GM23248 (cell line): ENCODE results near the gene WDR48. TPM values are rescaled to one million over a fixed set of nuclear protein-coding genes. Genes with fewer than 3 reads are reported as not detected.

ENCODE experiments used
- DNase-seq: peaks from one replicate; pipeline ENCODE4 v3.0.0-alpha.2; 2015
- H2AFZ ChIP-seq: fragments of 200-600 bp; sonication (generic); 2 replicates; pipeline ENCODE4 v1.6.1; 2016; ENCODE audit warnings: antibody characterized with exemption
- H3F3A ChIP-seq: fragments of 200-600 bp; sonication (generic); 2 replicates; pipeline ENCODE4 v1.6.1; 2016; ENCODE audit warnings: mild to moderate bottlenecking, antibody characterized with exemption, mixed run types; ENCODE audit not compliant: insufficient read depth
- H3K27ac ChIP-seq: fragments of 200-600 bp; sonication (generic); 2 replicates; pipeline ENCODE4 v1.5.1; 2016; ENCODE audit warnings: mild to moderate bottlenecking
- H3K27me3 ChIP-seq: fragments of 200-600 bp; sonication (generic); replicated peaks from 2 replicates; pipeline ENCODE4 v1.6.1; 2016; ENCODE audit warnings: mild to moderate bottlenecking; ENCODE audit not compliant: insufficient read depth
- H3K36me3 ChIP-seq: fragments of 200-600 bp; sonication (generic); 2 replicates; pipeline ENCODE4 v1.6.1; 2016; ENCODE audit warnings: low read depth, mild to moderate bottlenecking
- H3K4me1 ChIP-seq: fragments of 200-600 bp; sonication (generic); 2 replicates; pipeline ENCODE4 v1.6.1; 2016; ENCODE audit warnings: mild to moderate bottlenecking; ENCODE audit not compliant: insufficient read depth
- H3K4me2 ChIP-seq: fragments of 200-600 bp; sonication (generic); one replicate; pipeline ENCODE4 v1.6.1; 2016; ENCODE audit warnings: mild to moderate bottlenecking; ENCODE audit not compliant: unreplicated experiment
- H3K4me3 ChIP-seq: fragments of 200-600 bp; sonication (generic); 2 replicates; pipeline ENCODE4 v1.5.1; 2016; ENCODE audit warnings: mild to moderate bottlenecking
- H3K79me2 ChIP-seq: fragments of 200-600 bp; sonication (generic); 2 replicates; pipeline ENCODE4 v1.6.1; 2016; ENCODE audit warnings: mild to moderate bottlenecking; ENCODE audit not compliant: insufficient read depth
- H3K9ac ChIP-seq: fragments of 200-600 bp; sonication (generic); 2 replicates; pipeline ENCODE4 v1.6.1; 2016; ENCODE audit warnings: mild to moderate bottlenecking
- H3K9me2 ChIP-seq: fragments of 200-600 bp; sonication (generic); 2 replicates; pipeline ENCODE4 v1.6.1; 2016; ENCODE audit warnings: mixed run types, mild to moderate bottlenecking, moderate library complexity; ENCODE audit not compliant: insufficient read depth
- H3K9me3 ChIP-seq: fragments of 200-600 bp; sonication (generic); one replicate; pipeline ENCODE4 v1.6.1; 2017; ENCODE audit warnings: low read depth
- H4K20me1 ChIP-seq: fragments of 200-600 bp; sonication (generic); 2 replicates; pipeline ENCODE4 v1.6.0; 2016; ENCODE audit not compliant: insufficient read depth
- EZH2 ChIP-seq: fragments of 200-600 bp; sonication (generic); IDR thresholded peaks from 2 replicates; pipeline ENCODE4 v1.6.1; 2018; ENCODE audit warnings: antibody characterized with exemption, mild to moderate bottlenecking; ENCODE audit not compliant: insufficient read depth, poor library complexity, severe bottlenecking
- EZH2phosphoT487 ChIP-seq: fragments of 200-600 bp; sonication (generic); IDR thresholded peaks from 2 replicates; pipeline ENCODE4 v1.6.1; 2018; ENCODE audit warnings: antibody characterized with exemption, moderate library complexity, mild to moderate bottlenecking, low read depth; ENCODE audit not compliant: insufficient read depth
- WGBS, 2 experiments: methylation state at CpG; one replicate each; pipeline ENCODE4 v1.1.6; 2015 to 2017; ENCODE audit warnings: low lambda C conversion rate in 2 of 2, low coverage in 1 of 2; ENCODE audit errors: missing lambda C conversion rate in 2 of 2; 5-methylcytosine and 5-hydroxymethylcytosine counted together
- in situ Hi-C: fragments of 300-500 bp; cut with MboI; formaldehyde crosslinking; loops from 2 replicates; pipeline ENCODE4 v1.15.0; 2020
- polyA plus RNA-seq: library from polyadenylated mRNA; unstranded; fragments of >200 nt; fragmentation: Nextera tagmentation; extraction: Ambion mirVana; gene quantifications from 2 replicates; pipeline ENCODE4 v1.2.1, GENCODE V29; 2016
- total RNA-seq: library from RNA; depleted of rRNA; stranded (reverse); fragments of >200 nt; shearing (Covaris generic); gene quantifications from 2 replicates; pipeline ENCODE4 v1.2.3, GENCODE V29; 2014

The WDR48 gene
- total and polyA plus RNA-seq, 2 experiments from 2014 or later, result 25.7 to 29.7 TPM

DNA sequence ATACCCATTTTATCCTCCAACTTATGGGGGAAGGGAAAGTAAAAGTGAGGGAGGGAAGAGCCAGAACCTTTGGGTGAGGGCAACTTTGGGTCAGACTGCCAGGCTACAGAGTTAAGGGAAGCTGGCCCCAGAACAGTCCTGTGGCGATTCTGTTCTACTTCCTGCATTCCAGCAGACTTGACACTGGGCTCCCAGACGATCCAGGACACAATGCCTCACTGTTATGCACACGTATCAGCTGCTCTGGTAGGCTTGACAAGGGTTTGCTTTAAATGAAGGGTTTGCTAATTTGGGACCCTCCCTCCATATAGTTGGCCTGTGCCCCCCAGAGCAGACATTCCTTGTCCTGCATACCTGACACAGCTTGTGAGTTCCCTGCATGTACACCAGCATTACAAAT is 45.0 kb downstream of the WDR48 start:
- peak; percentile 58 for DNase-seq
- H3K27me3 ChIP-seq, result no peaks in the 10 kb centered on the region
- H3F3A ChIP-seq, result peaks cover 14% of the 10 kb centered on the region
- H2AFZ ChIP-seq, result no peak overlapping the region
- peaks cover 14% of the 10 kb centered on the region; the same call in 1 of the 2 replicates for H3K79me2 ChIP-seq
- no peaks in the 10 kb centered on the region for H3K9me3 ChIP-seq
- H3K36me3 ChIP-seq, result peaks cover 31% of the 10 kb centered on the region
- 21 to 28% methylated on average over 3 of the region's 3 CpGs for WGBS, 2 experiments
- no peaks in the 10 kb centered on the region for H3K9me2 ChIP-seq
- no peak for TF ChIP-seq EZH2phosphoT487
- TF ChIP-seq EZH2, result no peak
- in situ Hi-C loops, result loop anchor here (10.0 kb wide), 1 partner anchor 188 kb away; the partner anchor contains the start of gene CX3CR1
- peaks cover 10% of the 10 kb centered on the region; the same call in 1 of the 2 replicates for H3K4me1 ChIP-seq
- no peak overlapping the region for H3K4me2 ChIP-seq
- H3K27ac ChIP-seq, result no peak overlapping the region; the same call in 1 of the 2 replicates
- no peak overlapping the region; the same call in 1 of the 2 replicates for H3K9ac ChIP-seq
- H3K4me3 ChIP-seq, result no peak overlapping the region
- H4K20me1 ChIP-seq, result 0 out of 2 replicates have a peak, but pooled peaks cover 3% of the 10 kb centered on the region

DNA sequence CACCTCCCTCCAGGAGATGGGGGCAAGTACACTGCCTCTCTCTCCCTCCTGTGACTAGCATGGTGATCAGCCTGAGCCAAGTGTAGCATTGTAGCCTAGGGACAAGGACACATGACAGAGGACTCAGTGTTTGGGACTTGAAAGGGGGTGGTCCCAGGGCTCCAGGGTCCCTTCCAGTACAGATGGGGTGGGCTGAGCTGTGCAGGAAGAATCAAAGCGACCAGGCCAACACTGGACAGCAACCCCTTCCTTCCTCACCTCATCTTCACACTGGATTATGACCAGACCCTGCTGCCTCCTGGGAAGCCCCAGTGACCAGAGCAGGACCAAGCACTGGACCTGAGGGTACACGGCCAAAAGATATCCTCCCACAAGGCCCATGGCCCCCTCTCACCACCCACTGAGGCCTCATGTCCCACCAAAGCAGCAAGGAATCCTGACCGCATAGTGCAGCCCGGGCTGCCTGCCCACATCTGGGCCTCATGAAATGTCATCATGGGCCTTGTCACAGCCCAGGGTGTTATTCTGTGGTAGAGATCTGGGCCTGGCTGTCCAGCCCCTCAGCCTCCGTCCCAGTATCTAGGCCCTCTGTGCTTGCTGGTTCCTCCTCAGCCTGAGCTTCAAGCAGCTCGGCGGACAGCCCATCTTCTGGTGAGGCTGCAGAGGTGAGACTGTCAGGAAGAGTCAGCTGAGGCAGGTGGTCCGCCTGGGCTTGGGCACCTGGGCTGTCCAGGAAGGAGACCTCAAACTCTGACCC is 46.1 kb downstream of the WDR48 start:
- TF ChIP-seq EZH2 (no peak), EZH2phosphoT487 (no peak)
- peaks cover 23% of the 10 kb centered on the region for H3K79me2 ChIP-seq
- 0 out of 2 replicates have a peak, but pooled peaks cover 6% of the 10 kb centered on the region for H4K20me1 ChIP-seq
- no peaks in the 10 kb centered on the region for H3K9me2 ChIP-seq
- WGBS, 2 experiments, result 59 to 61% methylated on average over 8 of the region's 8 CpGs
- no peak overlapping the region for H2AFZ ChIP-seq
- H3K9me3 ChIP-seq, result no peaks in the 10 kb centered on the region
- no peak overlapping the region for H3K4me3 ChIP-seq
- H3K27ac ChIP-seq, result no peak overlapping the region
- no peak overlapping the region for H3K9ac ChIP-seq
- peak; percentile 20 for DNase-seq
- H3K27me3 ChIP-seq, result no peaks in the 10 kb centered on the region
- H3K36me3 ChIP-seq, result peaks cover 27% of the 10 kb centered on the region
- peaks cover 14% of the 10 kb centered on the region for H3F3A ChIP-seq
- no peak overlapping the region for H3K4me2 ChIP-seq
- peaks cover 10% of the 10 kb centered on the region; the same call in 1 of the 2 replicates for H3K4me1 ChIP-seq
- in situ Hi-C loops, result loop anchor here (10.0 kb wide), 1 partner anchor 187 kb away; the partner anchor contains the start of gene CX3CR1

DNA sequence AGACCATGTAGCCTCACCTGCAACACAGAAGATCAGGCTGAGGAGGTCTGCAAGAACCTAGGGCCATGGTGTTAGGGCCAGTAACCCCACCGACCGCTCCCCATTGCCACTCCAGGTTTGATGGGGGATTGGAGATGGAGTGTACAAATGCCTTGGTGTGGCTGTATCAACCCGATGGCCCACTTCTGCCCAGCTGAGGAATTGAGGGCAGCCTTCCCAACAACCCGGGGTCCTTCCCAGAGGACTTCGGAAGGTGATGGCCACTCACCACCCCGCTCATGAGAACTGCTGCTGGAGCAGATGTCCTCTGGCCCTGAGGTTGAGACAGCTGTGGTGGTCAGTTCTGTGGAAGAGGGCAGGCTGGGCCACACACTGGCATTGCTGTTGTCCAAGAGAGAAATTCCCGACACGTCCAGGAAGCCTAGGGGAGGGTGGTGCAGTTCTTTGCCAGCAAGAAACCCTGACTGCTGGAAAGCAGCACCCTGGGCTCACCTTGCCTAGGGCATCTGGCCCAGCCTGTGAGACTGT is 46.7 kb downstream of the WDR48 start:
- Histone ChIP-seq H3K9ac (no peak overlapping the region), H4K20me1 (0 out of 2 replicates have a peak, but pooled peaks cover 6% of the 10 kb centered on the region), H3K9me2 (no peaks in the 10 kb centered on the region), H2AFZ (no peak overlapping the region), H3K27ac (no peak overlapping the region), H3K4me2 (no peak overlapping the region), H3K4me1 (peaks cover 10% of the 10 kb centered on the region; the same call in 1 of the 2 replicates), H3K79me2 (peaks cover 30% of the 10 kb centered on the region), H3K36me3 (peaks cover 24% of the 10 kb centered on the region), H3K4me3 (no peak overlapping the region), H3K27me3 (no peaks in the 10 kb centered on the region), H3K9me3 (no peaks in the 10 kb centered on the region), H3F3A (peaks cover 14% of the 10 kb centered on the region)
- in situ Hi-C loops, result loop anchor here (10.0 kb wide), 1 partner anchor 186 kb away; the partner anchor contains the start of gene CX3CR1
- 89 to 90% methylated on average over 8 of the region's 8 CpGs for WGBS, 2 experiments
- no peak for DNase-seq
- TF ChIP-seq EZH2phosphoT487 (no peak), EZH2 (no peak)

DNA sequence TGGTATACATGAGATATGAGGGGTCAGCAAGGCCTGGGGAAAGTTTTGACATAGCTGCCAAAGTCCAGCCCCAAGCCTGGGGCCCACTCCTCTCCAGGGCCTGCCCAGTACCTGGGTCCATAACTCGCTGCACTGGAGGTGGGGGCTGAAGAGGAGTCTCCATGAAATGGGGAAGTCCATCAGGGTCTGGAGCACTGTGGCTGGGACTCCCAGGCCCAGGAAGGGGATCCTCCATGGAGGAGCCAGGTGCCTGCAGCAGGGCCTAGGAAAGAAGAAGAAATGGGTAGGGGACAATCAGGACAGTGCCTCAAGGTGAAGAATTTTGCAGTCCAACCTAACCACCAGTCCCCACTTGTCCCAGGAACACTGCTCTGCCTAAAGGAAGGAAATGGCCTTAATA is 47.4 kb downstream of the WDR48 start:
- no peaks in the 10 kb centered on the region for H3K9me2 ChIP-seq
- 0 out of 2 replicates have a peak, but pooled peaks cover 6% of the 10 kb centered on the region for H4K20me1 ChIP-seq
- H3K4me1 ChIP-seq, result peaks cover 10% of the 10 kb centered on the region; the same call in 1 of the 2 replicates
- H3K36me3 ChIP-seq, result peaks cover 17% of the 10 kb centered on the region
- H3K9ac ChIP-seq, result no peak overlapping the region
- H3K27me3 ChIP-seq, result no peaks in the 10 kb centered on the region
- peaks cover 14% of the 10 kb centered on the region for H3F3A ChIP-seq
- TF ChIP-seq EZH2, result no peak
- TF ChIP-seq EZH2phosphoT487, result no peak
- DNase-seq, result no peak
- no peaks in the 10 kb centered on the region for H3K9me3 ChIP-seq
- no peak overlapping the region for H3K27ac ChIP-seq
- WGBS, 2 experiments, result 38 to 54% methylated on average over 1 of the region's 1 CpG
- no peak overlapping the region for H3K4me3 ChIP-seq
- in situ Hi-C loops, result loop anchor here (10.0 kb wide), 1 partner anchor 186 kb away; the partner anchor contains the start of gene CX3CR1
- H2AFZ ChIP-seq, result no peak overlapping the region
- H3K79me2 ChIP-seq, result peaks cover 37% of the 10 kb centered on the region
- no peak overlapping the region for H3K4me2 ChIP-seq
